GM21390 (cell line): ENCODE data around the gene SYT15.

Experiments used
- ATAC-seq: cut with Tn5 transposase; IDR thresholded peaks from one replicate; pipeline ENCODE4 v1.9.1; 2021; ENCODE audit not compliant: unreplicated experiment

The SYT15 gene

GRCh38 chr10:46544989-46545791 lies 33.7 kb upstream of the SYT15 start:
- ATAC-seq, result no peak

DNA sequence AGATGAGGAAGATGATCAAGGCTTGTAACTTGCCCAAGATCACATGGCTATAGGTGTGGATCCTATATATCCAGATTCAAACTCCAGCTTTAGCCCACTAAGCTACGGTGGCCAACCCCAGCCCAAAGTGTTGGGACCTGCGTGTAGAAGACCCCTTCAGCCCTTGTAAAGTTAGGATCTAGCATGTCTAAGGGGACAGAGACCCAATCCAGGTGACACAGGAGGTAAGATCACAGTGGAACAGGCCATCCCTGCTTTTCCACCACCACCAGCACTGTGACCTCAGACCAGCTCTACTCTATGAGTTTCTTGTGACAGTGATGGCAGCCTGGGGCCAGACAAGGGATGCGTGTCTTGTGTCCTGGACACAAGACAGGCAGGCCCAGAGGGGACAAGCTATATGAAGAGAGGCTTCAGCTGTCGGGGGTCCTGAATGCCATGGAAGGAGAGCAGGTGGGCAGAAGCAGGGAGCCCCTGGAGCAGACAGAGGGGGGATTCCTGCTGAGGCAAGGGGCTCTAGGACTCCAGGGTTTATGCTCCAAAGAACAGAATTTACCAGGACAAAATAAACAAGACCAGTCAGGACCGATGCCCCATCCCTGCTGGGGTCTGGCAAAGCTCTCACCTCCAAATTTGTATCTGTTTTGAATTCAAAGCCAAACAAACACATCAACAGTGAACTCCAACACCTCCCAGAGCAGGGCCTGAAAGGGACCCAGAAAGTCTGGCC lies 32.9 kb upstream of the SYT15 start:
- ATAC-seq, result no peak

- ATAC-seq, result no peak
Measured at GRCh38 chr10:46546591-46547540, 32.1 kb upstream of the SYT15 start.

- ATAC-seq, result no peak
Measured at GRCh38 chr10:46547541-46548497, 31.1 kb upstream of the SYT15 start.

DNA sequence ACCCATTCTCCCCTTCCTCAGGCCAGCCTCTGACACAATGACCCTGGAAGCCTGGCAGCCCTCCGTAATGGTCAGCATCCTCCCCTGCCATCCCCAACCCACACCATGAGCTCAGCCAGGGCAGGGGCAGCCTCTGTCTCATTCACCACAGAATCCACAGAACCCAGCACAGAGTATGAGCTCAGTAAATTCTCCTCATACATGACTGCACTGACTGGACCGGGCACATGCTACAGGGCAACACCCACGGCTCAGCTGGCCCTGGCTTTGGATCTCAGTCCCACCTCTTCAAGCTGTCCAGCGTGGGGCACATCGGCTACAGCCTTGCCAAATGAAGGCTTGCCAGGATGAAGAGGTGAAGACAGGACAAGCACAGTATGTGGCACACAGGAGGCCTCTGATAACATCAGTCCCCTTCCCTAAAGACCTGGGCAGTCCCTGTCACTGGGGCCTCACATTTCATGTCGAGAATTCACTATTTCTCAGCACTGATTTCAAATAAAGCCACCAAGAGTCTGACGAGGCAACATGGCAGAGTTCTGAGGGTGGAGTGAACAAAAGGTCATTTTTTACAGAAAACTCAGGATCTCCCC lies 30.3 kb upstream of the SYT15 start:
- ATAC-seq, result no peak

DNA sequence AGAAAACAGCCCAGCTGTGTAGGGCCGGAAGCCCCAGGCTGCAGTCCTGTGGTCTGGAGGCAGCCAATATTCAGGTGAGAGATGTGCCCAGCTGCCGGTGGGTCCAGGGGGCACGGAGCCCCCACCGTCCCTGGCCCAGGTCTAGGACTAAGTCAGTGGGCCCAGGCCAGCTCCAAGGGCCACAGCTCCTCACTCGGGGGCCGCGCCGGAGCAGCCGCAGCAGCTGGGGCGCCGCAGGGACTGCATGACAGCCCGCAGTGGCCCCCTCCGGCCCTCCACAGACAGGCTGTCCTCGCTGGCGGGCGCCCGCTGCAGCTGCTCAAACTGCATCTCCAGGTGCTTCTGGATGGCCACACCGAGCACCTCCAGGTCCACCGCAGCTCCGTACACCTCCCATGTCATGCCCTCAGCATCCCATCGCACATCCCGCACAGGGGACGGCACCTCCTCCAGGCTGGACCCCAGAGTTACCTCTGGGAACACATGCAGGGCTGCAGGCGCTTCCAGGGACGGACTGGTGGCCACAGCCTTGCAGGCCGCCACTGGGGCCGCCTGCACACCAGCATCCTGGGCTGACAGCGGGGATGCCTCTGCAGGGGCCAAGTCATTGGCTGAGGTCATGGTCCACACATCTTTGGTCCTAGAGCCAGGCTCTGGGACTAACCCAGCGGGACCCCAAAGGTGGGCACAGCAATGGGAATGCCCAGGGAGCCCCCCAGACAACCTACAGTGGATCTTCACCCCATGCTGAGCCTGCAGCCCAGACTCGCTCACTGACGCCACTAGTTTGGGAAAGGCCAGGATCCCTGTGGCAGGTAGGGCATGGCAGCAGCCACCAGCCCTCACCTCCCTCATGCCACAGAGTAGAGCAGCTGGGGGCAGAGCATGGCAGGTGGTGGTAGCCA lies 29.5 kb upstream of the SYT15 start:
- no peak for ATAC-seq

GRCh38 chr10:46550076-46550790 lies 28.7 kb upstream of the SYT15 start:
- ATAC-seq, result no peak

DNA sequence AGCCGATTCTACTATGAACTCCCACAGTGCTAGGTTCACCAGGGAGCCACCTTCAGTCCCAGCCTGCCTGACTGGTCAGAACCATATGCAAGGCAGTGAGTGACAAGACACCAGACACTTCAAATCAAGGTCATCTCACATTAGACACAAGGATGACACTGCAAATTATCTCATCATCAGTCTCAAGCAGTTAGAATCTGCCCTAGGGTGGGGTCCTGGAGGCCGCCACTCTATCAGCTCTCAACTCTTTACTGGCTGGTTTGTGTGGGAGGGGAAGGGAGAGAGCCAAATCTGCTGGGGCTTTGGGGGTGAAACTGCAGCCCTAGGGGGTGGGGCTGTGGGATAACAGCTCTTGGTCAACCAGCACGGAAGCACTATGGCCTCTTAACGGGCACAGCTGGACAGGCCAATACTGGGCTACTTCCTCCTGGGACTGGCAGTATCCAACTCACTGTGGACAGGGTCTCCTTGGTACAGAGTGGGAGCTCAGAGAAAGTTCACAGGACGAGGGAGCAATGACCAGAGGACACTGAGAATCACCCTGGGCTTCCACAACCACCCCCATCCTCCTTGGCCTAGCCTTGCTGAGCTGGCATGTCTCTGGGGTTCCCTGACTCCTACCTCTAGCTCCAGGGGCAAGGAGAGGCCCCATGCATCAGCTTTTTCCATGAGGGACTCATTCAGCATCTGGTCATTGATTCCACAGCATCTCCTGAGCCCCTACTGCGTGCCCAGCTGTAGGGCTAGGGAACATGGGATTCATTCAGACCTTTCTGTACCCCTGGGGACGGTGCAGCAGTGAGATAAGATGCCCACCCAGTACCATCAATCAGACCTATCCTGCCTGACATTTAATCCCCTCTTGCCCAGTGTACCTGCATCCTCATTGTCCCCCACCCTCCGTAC lies 27.9 kb upstream of the SYT15 start:
- no peak for ATAC-seq

- ATAC-seq, result no peak
Measured at GRCh38 chr10:46551701-46552525, 27.0 kb upstream of the SYT15 start.

DNA sequence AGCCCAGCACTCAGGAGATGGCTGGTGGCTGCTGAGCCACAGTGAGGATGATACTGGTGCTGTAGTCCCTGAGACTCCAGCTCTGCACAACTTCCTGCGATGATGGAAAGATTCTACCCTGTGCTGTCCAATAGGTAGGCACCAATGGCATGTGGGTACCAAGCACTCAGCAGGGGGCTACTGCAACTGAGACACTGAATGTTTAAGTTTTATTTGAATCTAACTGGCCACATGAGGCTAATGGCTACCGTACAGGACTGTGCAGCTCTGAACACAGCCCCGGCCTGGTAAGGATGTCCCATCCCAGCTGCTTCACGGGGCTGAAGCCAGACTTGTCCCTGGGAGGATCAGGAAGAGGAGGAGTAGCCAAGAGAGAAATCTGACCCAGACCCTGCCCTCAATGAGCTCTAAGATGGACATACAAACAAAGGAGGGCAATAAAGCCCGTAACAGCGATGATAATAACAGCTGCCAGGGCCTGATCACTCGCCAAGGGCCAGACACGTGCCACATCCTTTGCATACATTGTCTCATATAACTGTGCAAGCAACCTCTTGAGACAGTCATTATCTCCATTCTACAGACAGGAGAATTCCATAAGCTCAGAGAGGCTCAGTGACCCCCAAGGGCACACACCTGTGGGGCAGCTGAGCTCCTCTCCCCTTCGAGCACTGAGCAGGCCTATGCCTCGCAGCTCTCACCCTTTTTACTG lies 26.2 kb upstream of the SYT15 start:
- ATAC-seq, result no peak

DNA sequence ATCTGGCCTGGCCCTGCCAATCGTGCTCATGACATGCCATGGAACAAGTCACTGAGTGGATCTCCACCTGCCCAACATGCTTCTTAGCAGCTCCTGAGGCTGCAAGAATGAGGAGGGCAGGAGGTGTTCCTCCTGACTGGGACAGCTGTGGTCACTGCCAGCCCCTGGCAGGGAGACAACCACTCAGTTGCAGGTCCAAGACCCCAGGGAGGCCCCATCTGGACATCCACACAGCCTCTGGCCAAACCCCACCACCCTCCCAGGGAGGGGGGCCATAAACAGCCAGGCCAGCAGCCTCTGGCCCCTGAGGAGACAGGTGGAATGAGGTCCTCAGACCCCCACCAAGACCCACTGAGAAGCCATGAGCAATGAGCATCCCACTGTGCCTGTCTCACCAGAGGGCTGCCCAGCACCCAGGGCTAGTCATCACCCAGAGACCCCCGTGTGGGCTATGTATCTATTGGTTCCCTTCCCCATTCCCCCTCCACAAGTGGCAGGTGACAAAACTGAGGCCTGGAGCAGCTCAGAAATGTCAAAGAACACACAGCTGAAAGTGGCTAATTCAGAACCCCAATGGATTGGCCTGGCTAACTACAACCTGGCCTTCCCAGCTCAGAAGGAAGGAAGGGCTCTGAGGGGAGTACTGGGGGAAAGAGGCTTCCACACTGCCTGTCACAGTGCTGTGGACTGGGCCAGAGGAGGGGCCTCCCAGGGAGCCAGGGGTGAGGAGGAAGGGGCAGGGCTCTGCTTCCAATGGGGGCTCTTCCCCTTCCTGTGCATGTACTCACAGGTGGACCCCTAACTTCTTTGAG lies 25.5 kb upstream of the SYT15 start:
- no peak for ATAC-seq

GRCh38 chr10:46554166-46554781 lies 24.7 kb upstream of the SYT15 start:
- ATAC-seq, result no peak

DNA sequence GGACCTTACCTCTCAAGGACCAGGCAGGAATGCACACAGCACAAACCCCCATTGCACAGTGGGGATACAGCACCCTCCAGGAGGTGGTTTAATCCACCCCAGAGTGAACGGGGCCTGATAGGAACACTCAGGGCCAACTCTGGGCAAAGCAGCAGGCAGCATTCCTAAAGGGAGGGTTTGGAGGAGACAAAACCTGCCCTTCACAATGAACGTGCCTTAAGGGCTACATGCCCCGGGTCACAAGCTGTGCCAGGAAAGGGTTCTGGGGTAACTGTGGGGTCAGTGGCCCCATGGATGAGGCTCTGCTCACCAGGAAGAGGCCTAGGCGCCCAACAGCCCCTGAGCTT lies 23.6 kb upstream of the SYT15 start:
- no peak for ATAC-seq

GRCh38 chr10:46555713-46556514 lies 23.0 kb upstream of the SYT15 start:
- ATAC-seq, result no peak
